LNCaP clone FGC (cell line): ENCODE results near the gene MRPS14.

Source experiments
- DNase-seq: peaks from one replicate; pipeline ENCODE4 v3.0.0-alpha.2; 2011; ENCODE audit warnings: low read depth
- H3K4me3 ChIP-seq: 2 replicates; pipeline ENCODE4 v1.5.1; 2011; ENCODE audit warnings: mild to moderate bottlenecking, low read depth, low read length, control low read depth
- CTCF ChIP-seq: IDR thresholded peaks from 2 replicates; pipeline ENCODE4 v1.5.1; 2012; ENCODE audit warnings: mild to moderate bottlenecking; ENCODE audit not compliant: control insufficient read depth, insufficient read depth; ENCODE audit errors: extremely low read depth

Gene MRPS14

GRCh38 chr1:174974711-174975119 lies 48.5 kb downstream of the MRPS14 start:
- TF ChIP-seq CTCF: no peak
- H3K4me3 ChIP-seq: no peak overlapping the region
- DNase-seq: no peak

GRCh38 chr1:174971902-174972301 lies 51.3 kb downstream of the MRPS14 start:
- H3K4me3 ChIP-seq: no peak overlapping the region
- TF ChIP-seq CTCF: no peak

GRCh38 chr1:174971466-174971865 lies 51.8 kb downstream of the MRPS14 start:
- TF ChIP-seq CTCF: no peak
- H3K4me3 ChIP-seq: no peak overlapping the region
- DNase-seq: no peak

More at GRCh38 chr1:174971902-174972301, 51.3 kb downstream of the MRPS14 start:
- DNase-seq: no peak

- H3K4me3 ChIP-seq: no peak overlapping the region
- no peak for DNase-seq
- TF ChIP-seq CTCF: no peak
Measured at GRCh38 chr1:174969977-174970376, 53.2 kb downstream of the MRPS14 start.

- TF ChIP-seq CTCF: no peak
- DNase-seq: no peak
- H3K4me3 ChIP-seq: no peak overlapping the region
Measured at GRCh38 chr1:174968750-174969244, 54.4 kb downstream of the MRPS14 start.

- H3K4me3 ChIP-seq: no peak overlapping the region
- no peak for DNase-seq
- no peak for TF ChIP-seq CTCF
Measured at GRCh38 chr1:174967845-174968705, 55.1 kb downstream of the MRPS14 start.

- peak; percentile 58 for DNase-seq
- H3K4me3 ChIP-seq: no peak overlapping the region
- no peak for TF ChIP-seq CTCF
Measured at GRCh38 chr1:174966008-174966572, 57.1 kb downstream of the MRPS14 start.
